Measurements from ENCODE around the gene UNC119B.

DNA sequence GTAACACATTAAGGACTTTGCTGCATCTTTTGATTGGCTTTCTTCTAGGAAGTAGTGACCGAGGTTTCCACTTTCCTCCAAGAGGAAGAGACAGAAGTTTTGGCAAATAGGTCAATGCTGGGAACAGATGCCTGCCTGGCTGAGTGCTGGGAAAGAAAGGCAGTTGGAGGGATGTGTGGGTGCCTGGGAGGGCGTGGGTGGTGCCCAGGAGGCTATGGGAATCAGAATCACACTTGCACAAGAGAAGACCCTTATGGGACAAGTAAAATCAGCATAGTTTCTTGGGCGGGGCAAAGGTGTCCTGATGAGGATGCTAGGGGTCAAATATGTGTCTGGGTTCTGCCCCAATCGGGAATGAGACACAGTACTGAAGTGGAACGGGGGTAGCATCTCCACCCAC, 14.5 kb downstream of the UNC119B start:
- TF ChIP-seq POLR2A (IDR thresholded peaks at IDR 0.05): no peak
- TF ChIP-seq CTCF (IDR thresholded peaks at IDR 0.05): no peak
